HepG2 (cell line): ENCODE measurements around the gene NUP93. TPM values are rescaled to one million over a fixed set of nuclear protein-coding genes. Genes with fewer than 3 reads are reported as not detected.
A peak's percentile ranks its signal among the peaks of the same experiment; 100 is the strongest.

Experiments
- GZF1 ChIP-seq: sonication (generic); formaldehyde crosslinking; IDR thresholded peaks from 2 replicates; pipeline ENCODE4 v1.5.1; 2020; ENCODE audit warnings: mild to moderate bottlenecking, missing genetic modification reagents
- ISL2 ChIP-seq: sonication (generic); formaldehyde crosslinking; IDR thresholded peaks from 2 replicates; pipeline ENCODE4 v1.5.0; 2020; ENCODE audit warnings: missing genetic modification reagents
- JDP2 ChIP-seq: sonication (generic); formaldehyde crosslinking; IDR thresholded peaks from 2 replicates; pipeline ENCODE4 v1.8.1; 2022; ENCODE audit warnings: missing genetic modification reagents, borderline replicate concordance
- KDM1A ChIP-seq: IDR thresholded peaks from 2 replicates; pipeline ENCODE4 v1.6.1; 2016; ENCODE audit warnings: missing compliant biosample characterization
- KDM5A ChIP-seq: fragments of 200-600 bp; sonication (generic); IDR thresholded peaks from 2 replicates; pipeline ENCODE4 v1.7.0; 2018; ENCODE audit warnings: antibody characterized with exemption, mild to moderate bottlenecking, low read length, borderline replicate concordance
- KLF12 ChIP-seq: sonication (generic); formaldehyde crosslinking; IDR thresholded peaks from 2 replicates; pipeline ENCODE4 v1.4.0; 2020; ENCODE audit warnings: missing genetic modification reagents, borderline replicate concordance
- KLF6 ChIP-seq: IDR thresholded peaks from 2 replicates; pipeline ENCODE4 v1.8.0; 2016; ENCODE audit warnings: missing biosample characterization, missing genetic modification reagents
- MIER3 ChIP-seq: IDR thresholded peaks from 2 replicates; pipeline ENCODE4 v1.6.1; 2016; ENCODE audit warnings: missing compliant biosample characterization, borderline replicate concordance
- NAIF1 ChIP-seq: sonication (generic); formaldehyde crosslinking; IDR thresholded peaks from 2 replicates; pipeline ENCODE4 v1.5.0; 2020; ENCODE audit warnings: mild to moderate bottlenecking, missing genetic modification reagents, borderline replicate concordance
- NR2C2 ChIP-seq: sonication (generic); formaldehyde crosslinking; IDR thresholded peaks from 2 replicates; pipeline ENCODE4 v1.4.0; 2020; ENCODE audit warnings: missing genetic modification reagents, mild to moderate bottlenecking, moderate library complexity, borderline replicate concordance
- NR2F1 ChIP-seq, 2 experiments: fragments of 450-650 bp in 1 of 2; formaldehyde crosslinking in 1 of 2; IDR thresholded peaks; 2 replicates each; pipeline versions ENCODE4 v1.5.0 to v1.6.1; 2016 to 2020; ENCODE audit warnings: mild to moderate bottlenecking in 1 of 2, missing compliant biosample characterization in 1 of 2, missing genetic modification reagents in 1 of 2, moderate library complexity in 1 of 2
- SIX4 ChIP-seq: sonication (generic); formaldehyde crosslinking; IDR thresholded peaks from 2 replicates; pipeline ENCODE4 v1.4.0; 2020; ENCODE audit warnings: missing genetic modification reagents
- SNAI1 ChIP-seq: sonication (generic); formaldehyde crosslinking; IDR thresholded peaks from 2 replicates; pipeline ENCODE4 v1.5.0; 2020; ENCODE audit warnings: mild to moderate bottlenecking, missing genetic modification reagents, borderline replicate concordance
- TCF7 ChIP-seq: sonication (generic); IDR thresholded peaks from 2 replicates; pipeline ENCODE4 v1.6.1; 2016; ENCODE audit warnings: antibody characterized with exemption, low read depth
- XRCC5 ChIP-seq: fragments of 200-400 bp; formaldehyde crosslinking; optimal IDR thresholded peaks from 2 replicates; pipeline ENCODE3; 2017; ENCODE audit warnings: mild to moderate bottlenecking, low read length
- ZFP41 ChIP-seq: sonication (generic); formaldehyde crosslinking; IDR thresholded peaks from 2 replicates; pipeline ENCODE4 v1.4.0; 2020; ENCODE audit warnings: mild to moderate bottlenecking, missing genetic modification reagents, borderline replicate concordance
- ZFP62 ChIP-seq: sonication (generic); formaldehyde crosslinking; IDR thresholded peaks from 2 replicates; pipeline ENCODE4 v1.4.0; 2020; ENCODE audit warnings: missing genetic modification reagents
- ZNF331 ChIP-seq: sonication (generic); formaldehyde crosslinking; IDR thresholded peaks from 2 replicates; pipeline ENCODE4 v1.4.0; 2020; ENCODE audit warnings: missing genetic modification reagents
- ZNF451 ChIP-seq: sonication (generic); formaldehyde crosslinking; IDR thresholded peaks from 2 replicates; pipeline ENCODE4 v1.5.0; 2020; ENCODE audit warnings: mild to moderate bottlenecking, missing genetic modification reagents
- ZNF557 ChIP-seq: sonication (generic); formaldehyde crosslinking; IDR thresholded peaks from 2 replicates; pipeline ENCODE4 v1.4.0; 2020; ENCODE audit warnings: missing genetic modification reagents
- ZNF75D ChIP-seq: sonication (generic); formaldehyde crosslinking; IDR thresholded peaks from 2 replicates; pipeline ENCODE4 v1.8.1; 2023; ENCODE audit warnings: missing genetic modification reagents, mild to moderate bottlenecking, borderline replicate concordance
- ZNF788 ChIP-seq: sonication (generic); formaldehyde crosslinking; IDR thresholded peaks from 2 replicates; pipeline ENCODE4 v1.5.0; 2020; ENCODE audit warnings: mild to moderate bottlenecking, missing genetic modification reagents, borderline replicate concordance
- polyA plus RNA-seq, 8 experiments: library from polyadenylated mRNA; depleted of rRNA in 3 of 8; stranded (reverse) in 7 of 8; unstranded in 1 of 8; fragments of >200 nt; fragmentation: Illumina TruSeq in 4 of 8; extraction: Trizol in 4 of 8; gene quantifications; 2 replicates each; pipeline versions ENCODE4 v1.2.1 to v1.2.3, GENCODE V29; 2011 to 2016; ENCODE audit warnings: low read depth in 4 of 8, missing spikeins in 1 of 8, mixed read lengths in 1 of 8; ENCODE audit not compliant: insufficient read depth in 1 of 8
- total RNA-seq, 5 experiments: library from RNA; depleted of rRNA; stranded (reverse); fragments of >200 nt; fragmentation: Illumina TruSeq; extraction: Trizol; gene quantifications; 2 replicates each; pipeline ENCODE4 v1.2.3, GENCODE V29; 2016; ENCODE audit warnings: low read depth in 1 of 5
- TF ChIP-seq, protein P1 (sequence below): sonication (generic); formaldehyde crosslinking; IDR thresholded peaks from 2 replicates; pipeline ENCODE4 v1.8.1; 2023; ENCODE audit warnings: mild to moderate bottlenecking, inconsistent platforms, moderate library complexity, missing genetic modification reagents, borderline replicate concordance
- TF ChIP-seq, protein P2 (sequence below): sonication (generic); formaldehyde crosslinking; IDR thresholded peaks from 2 replicates; pipeline ENCODE4 v1.5.0; 2020; ENCODE audit warnings: missing genetic modification reagents
- TF ChIP-seq, protein P3 (sequence below): sonication (generic); formaldehyde crosslinking; conservative IDR thresholded peaks from 2 replicates; pipeline ENCODE4 v1.4.0; 2020; ENCODE audit warnings: missing genetic modification reagents

NUP93 gene
- total and polyA plus RNA-seq, 2 of the 13 experiments (the other 11 are each of a cell fraction or from before 2014, with no cell fraction given), result 58.5 to 140 TPM

DNA sequence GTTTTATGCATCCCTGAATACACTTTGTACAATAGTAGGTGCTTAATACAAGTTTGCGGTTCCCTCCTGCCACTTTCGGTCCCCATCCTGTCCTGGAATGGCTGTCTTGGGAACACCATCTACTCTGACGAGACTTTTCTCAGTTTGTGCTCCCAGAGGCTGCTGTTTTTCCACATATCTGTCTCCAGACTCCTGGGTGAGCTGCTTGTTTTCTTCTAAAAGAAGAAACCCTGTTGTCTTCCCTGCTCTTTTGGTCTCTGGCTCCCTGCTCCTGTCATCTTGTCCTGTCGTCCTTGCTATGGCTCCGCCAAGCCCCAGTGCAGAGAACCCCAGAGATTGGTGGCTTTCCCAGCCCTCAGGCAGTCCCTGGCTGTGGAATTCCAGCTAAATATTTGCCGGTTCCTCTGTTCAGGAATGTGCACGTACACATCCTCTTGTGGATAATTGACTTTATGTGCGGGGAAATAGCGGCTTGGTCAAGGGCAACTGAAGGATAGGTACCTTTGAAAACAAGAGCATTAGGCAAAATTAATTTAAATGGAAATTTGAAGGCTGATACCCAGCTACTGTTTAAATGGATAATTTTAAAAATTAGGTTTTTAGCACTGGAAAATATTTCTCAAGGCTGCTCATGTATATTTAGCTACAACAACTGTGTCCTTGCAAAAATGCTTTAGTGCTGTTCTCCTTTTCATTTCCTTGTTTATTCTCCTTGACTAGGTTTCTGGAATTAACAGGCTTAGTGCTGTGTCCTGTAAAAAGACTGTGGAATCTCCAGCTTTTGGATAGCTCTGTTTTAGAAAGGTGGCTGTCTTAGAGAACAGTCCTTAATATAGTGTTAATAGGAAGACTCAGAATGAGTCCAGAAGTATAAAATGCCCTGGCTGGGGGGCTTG lies 84.9 kb downstream of the NUP93 start (continued):
- TF ChIP-seq, protein P1, sequence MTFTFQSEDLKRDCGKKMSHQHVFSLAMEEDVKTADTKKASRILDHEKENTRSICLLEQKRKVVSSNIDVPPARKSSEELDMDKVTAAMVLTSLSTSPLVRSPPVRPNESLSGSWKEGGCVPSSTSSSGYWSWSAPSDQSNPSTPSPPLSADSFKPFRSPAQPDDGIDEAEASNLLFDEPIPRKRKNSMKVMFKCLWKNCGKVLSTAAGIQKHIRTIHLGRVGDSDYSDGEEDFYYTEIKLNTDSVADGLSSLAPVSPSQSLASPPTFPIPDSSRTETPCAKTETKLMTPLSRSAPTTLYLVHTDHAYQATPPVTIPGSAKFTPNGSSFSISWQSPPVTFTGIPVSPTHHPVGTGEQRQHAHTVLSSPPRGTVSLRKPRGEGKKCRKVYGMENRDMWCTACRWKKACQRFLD (CRISPR knock-in tag), result no peak
- no peak for TF ChIP-seq ZNF75D (CRISPR knock-in tag)
- no peak for TF ChIP-seq NAIF1 (CRISPR knock-in tag)
- TF ChIP-seq NR2F1 (CRISPR knock-in tag; IDR thresholded peaks at IDR 0.05), result peak in 1 of 2 experiments; percentile 10; a peak in 1 of 4 replicates
- no peak; the same call in 1 of the 2 replicates for TF ChIP-seq ZNF557 (CRISPR knock-in tag)
- TF ChIP-seq GZF1 (CRISPR knock-in tag), result no peak
- TF ChIP-seq MIER3, result peak; percentile 72; the same call in 1 of the 2 replicates
- no peak for TF ChIP-seq XRCC5
- no peak for TF ChIP-seq SIX4 (CRISPR knock-in tag)
- no peak for TF ChIP-seq ZNF451 (CRISPR knock-in tag)
- TF ChIP-seq SNAI1 (CRISPR knock-in tag), result no peak
- TF ChIP-seq KDM1A, result peak; percentile 53; the same call in 1 of the 2 replicates
- no peak; the same call in 1 of the 2 replicates for TF ChIP-seq JDP2 (CRISPR knock-in tag)
- no peak for TF ChIP-seq KLF6 (CRISPR knock-in tag)
- TF ChIP-seq TCF7, result peak; percentile 74
- no peak for TF ChIP-seq ZFP62 (CRISPR knock-in tag)
- no peak for TF ChIP-seq KLF12 (CRISPR knock-in tag)
- 0 out of 2 replicates have a peak, but pooled peaks have one; percentile 22 for TF ChIP-seq ZNF788 (CRISPR knock-in tag)
- peak; percentile 86 for TF ChIP-seq ZNF331 (CRISPR knock-in tag)
- TF ChIP-seq KDM5A, result no peak; the same call in 1 of the 2 replicates
- TF ChIP-seq ISL2 (CRISPR knock-in tag), result peak; percentile 84; the same call in 1 of the 2 replicates
- TF ChIP-seq, protein P2, sequence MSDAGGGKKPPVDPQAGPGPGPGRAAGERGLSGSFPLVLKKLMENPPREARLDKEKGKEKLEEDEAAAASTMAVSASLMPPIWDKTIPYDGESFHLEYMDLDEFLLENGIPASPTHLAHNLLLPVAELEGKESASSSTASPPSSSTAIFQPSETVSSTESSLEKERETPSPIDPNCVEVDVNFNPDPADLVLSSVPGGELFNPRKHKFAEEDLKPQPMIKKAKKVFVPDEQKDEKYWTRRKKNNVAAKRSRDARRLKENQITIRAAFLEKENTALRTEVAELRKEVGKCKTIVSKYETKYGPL (CRISPR knock-in tag), result no peak
- TF ChIP-seq NR2C2 (CRISPR knock-in tag), result no peak
- TF ChIP-seq, protein P3, sequence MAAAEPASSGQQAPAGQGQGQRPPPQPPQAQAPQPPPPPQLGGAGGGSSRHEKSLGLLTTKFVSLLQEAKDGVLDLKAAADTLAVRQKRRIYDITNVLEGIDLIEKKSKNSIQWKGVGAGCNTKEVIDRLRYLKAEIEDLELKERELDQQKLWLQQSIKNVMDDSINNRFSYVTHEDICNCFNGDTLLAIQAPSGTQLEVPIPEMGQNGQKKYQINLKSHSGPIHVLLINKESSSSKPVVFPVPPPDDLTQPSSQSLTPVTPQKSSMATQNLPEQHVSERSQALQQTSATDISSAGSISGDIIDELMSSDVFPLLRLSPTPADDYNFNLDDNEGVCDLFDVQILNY (CRISPR knock-in tag), result no peak
- no peak for TF ChIP-seq ZFP41 (CRISPR knock-in tag)
